HepG2 (cell line): ENCODE results near the gene SBNO2.

ENCODE experiments used
- CTCF ChIP-seq: sonication (generic); formaldehyde crosslinking; IDR thresholded peaks from 2 replicates; pipeline ENCODE4 v1.5.0; 2020; ENCODE audit warnings: mild to moderate bottlenecking, missing genetic modification reagents, moderate library complexity
- DZIP1 ChIP-seq: sonication (generic); formaldehyde crosslinking; IDR thresholded peaks from 2 replicates; pipeline ENCODE4 v1.5.0; 2020; ENCODE audit warnings: mild to moderate bottlenecking, missing genetic modification reagents
- ERF ChIP-seq: IDR thresholded peaks from 2 replicates; pipeline ENCODE4 v1.6.1; 2018; ENCODE audit warnings: missing biosample characterization, missing genetic modification reagents
- HHEX ChIP-seq: IDR thresholded peaks from 2 replicates; pipeline ENCODE4 v1.6.1; 2016; ENCODE audit warnings: control low read depth
- MIER3 ChIP-seq: IDR thresholded peaks from 2 replicates; pipeline ENCODE4 v1.6.1; 2016; ENCODE audit warnings: missing compliant biosample characterization, borderline replicate concordance
- RFX5 ChIP-seq: IDR thresholded peaks from 2 replicates; pipeline ENCODE4 v1.6.1; 2011; ENCODE audit warnings: low read depth, low read length, improper control_type of control experiment
- SMC3 ChIP-seq: IDR thresholded peaks from 2 replicates; pipeline ENCODE4 v1.6.1; 2011; ENCODE audit warnings: low read length, improper control_type of control experiment
- U2AF1 ChIP-seq: fragments of 200-400 bp; formaldehyde crosslinking; optimal IDR thresholded peaks from 2 replicates; pipeline ENCODE3; 2017; ENCODE audit warnings: mild to moderate bottlenecking, low read depth, low read length
- USF2 ChIP-seq, 2 experiments: sonication (generic) in 1 of 2; formaldehyde crosslinking in 1 of 2; IDR thresholded peaks; 2 replicates each; pipeline versions ENCODE4 v1.5.1 to v1.6.1; 2011 to 2020; ENCODE audit warnings: borderline replicate concordance in 1 of 2, low read depth in 1 of 2, low read length in 1 of 2, mild to moderate bottlenecking in 1 of 2, missing genetic modification reagents in 1 of 2, moderate library complexity in 1 of 2
- ZBTB34 ChIP-seq: sonication (generic); formaldehyde crosslinking; IDR thresholded peaks from 2 replicates; pipeline ENCODE4 v1.8.0; 2022; ENCODE audit warnings: mild to moderate bottlenecking, missing genetic modification reagents
- ZFP37 ChIP-seq: sonication (generic); formaldehyde crosslinking; IDR thresholded peaks from 2 replicates; pipeline ENCODE4 v1.4.0; 2020; ENCODE audit warnings: missing genetic modification reagents, borderline replicate concordance
- ZNF441 ChIP-seq: sonication (generic); formaldehyde crosslinking; IDR thresholded peaks from 2 replicates; pipeline ENCODE4 v1.7.0; 2021; ENCODE audit warnings: missing genetic modification reagents, borderline replicate concordance

- TF ChIP-seq USF2 (IDR thresholded peaks at IDR 0.05; ENCODE audit: low read depth, low read length) (no peak), USF2 (CRISPR knock-in tag; IDR thresholded peaks at IDR 0.05; ENCODE audit: borderline replicate concordance) (no peak), RFX5 (no peak), DZIP1 (CRISPR knock-in tag) (no peak), HHEX (CRISPR knock-in tag) (no peak), CTCF (no peak), U2AF1 (no peak), ZFP37 (CRISPR knock-in tag) (no peak), MIER3 (CRISPR knock-in tag) (no peak), SMC3 (no peak), ERF (CRISPR knock-in tag) (no peak), ZNF441 (no peak), ZBTB34 (CRISPR knock-in tag) (no peak)
Observed at GRCh38 chr19:1070931-1071791, 102.9 kb downstream of the SBNO2 start.
